Thoracic aorta (tissue), 2 donors: ENCODE data around the gene NUP210. TPM values are rescaled to one million over a fixed set of nuclear protein-coding genes. Genes with fewer than 3 reads are reported as not detected.

Experiments used
- ATAC-seq: fragments of 150-250 bp; one replicate; pipeline ENCODE4 v1.8.0; 2017; ENCODE audit warnings: low read depth; ENCODE audit not compliant: insufficient number of reproducible peaks, low FRiP score
- DNase-seq: peaks from one replicate; pipeline ENCODE4 v3.0.0-alpha.2; 2020; ENCODE audit warnings: low spot score
- H3K27ac ChIP-seq, 2 donors: fragments of 200-600 bp; sonication (generic); 1 replicate in 1 of 2; 2 replicates in 1 of 2; pipeline ENCODE4 v1.5.1; 2016; ENCODE audit warnings: mild to moderate bottlenecking in 2 of 2, moderate library complexity in 2 of 2
- H3K27me3 ChIP-seq: fragments of 200-600 bp; sonication (generic); replicated peaks from 2 replicates; pipeline ENCODE4 v1.6.0; 2016; ENCODE audit warnings: mild to moderate bottlenecking; ENCODE audit not compliant: insufficient read depth
- H3K36me3 ChIP-seq: fragments of 200-600 bp; sonication (generic); one replicate; pipeline ENCODE4 v1.5.1; 2016
- H3K4me1 ChIP-seq, 2 donors: fragments of 200-600 bp; sonication (generic); 1 replicate in 1 of 2; 2 replicates in 1 of 2; pipeline versions ENCODE4 v1.5.1 to v1.6.0; 2016; ENCODE audit warnings: low read depth in 2 of 2, mild to moderate bottlenecking in 1 of 2; ENCODE audit not compliant: control insufficient read depth in 1 of 2
- H3K4me3 ChIP-seq: fragments of 200-600 bp; sonication (generic); 2 replicates; pipeline ENCODE4 v1.5.1; 2016; ENCODE audit warnings: mild to moderate bottlenecking
- H3K9me3 ChIP-seq: fragments of 200-600 bp; sonication (generic); 2 replicates; pipeline ENCODE4 v1.5.1; 2016
- total RNA-seq, 2 donors: library from RNA; depleted of rRNA; stranded (reverse); fragments of >200 nt; gene quantifications; one replicate each; pipeline versions ENCODE4 v1.1.0 to v1.2.3, GENCODE V29; 2016
- TF ChIP-seq, protein P1 (sequence below): fragments of 200-600 bp; sonication (generic); IDR thresholded peaks from one replicate; pipeline ENCODE4 v1.5.1; 2019; ENCODE audit warnings: antibody characterized with exemption

The NUP210 gene
- total RNA-seq, 2 donors from 2014 or later: 3.7 to 4.3 TPM

- no peaks in the 10 kb centered on the region for H3K9me3 ChIP-seq
- no peak for ATAC-seq
- H3K27ac ChIP-seq: no peak overlapping the region
- H3K36me3 ChIP-seq: no peaks in the 10 kb centered on the region
- DNase-seq: no peak
- TF ChIP-seq, protein P1, sequence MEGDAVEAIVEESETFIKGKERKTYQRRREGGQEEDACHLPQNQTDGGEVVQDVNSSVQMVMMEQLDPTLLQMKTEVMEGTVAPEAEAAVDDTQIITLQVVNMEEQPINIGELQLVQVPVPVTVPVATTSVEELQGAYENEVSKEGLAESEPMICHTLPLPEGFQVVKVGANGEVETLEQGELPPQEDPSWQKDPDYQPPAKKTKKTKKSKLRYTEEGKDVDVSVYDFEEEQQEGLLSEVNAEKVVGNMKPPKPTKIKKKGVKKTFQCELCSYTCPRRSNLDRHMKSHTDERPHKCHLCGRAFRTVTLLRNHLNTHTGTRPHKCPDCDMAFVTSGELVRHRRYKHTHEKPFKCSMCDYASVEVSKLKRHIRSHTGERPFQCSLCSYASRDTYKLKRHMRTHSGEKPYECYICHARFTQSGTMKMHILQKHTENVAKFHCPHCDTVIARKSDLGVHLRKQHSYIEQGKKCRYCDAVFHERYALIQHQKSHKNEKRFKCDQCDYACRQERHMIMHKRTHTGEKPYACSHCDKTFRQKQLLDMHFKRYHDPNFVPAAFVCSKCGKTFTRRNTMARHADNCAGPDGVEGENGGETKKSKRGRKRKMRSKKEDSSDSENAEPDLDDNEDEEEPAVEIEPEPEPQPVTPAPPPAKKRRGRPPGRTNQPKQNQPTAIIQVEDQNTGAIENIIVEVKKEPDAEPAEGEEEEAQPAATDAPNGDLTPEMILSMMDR: no peak
- H3K27me3 ChIP-seq: no peaks in the 10 kb centered on the region
- H3K4me1 ChIP-seq: no peaks in the 10 kb centered on the region
- H3K4me3 ChIP-seq: no peak overlapping the region
These were observed 49.5 kb downstream of the NUP210 start for GRCh38 chr3:13370609-13371008.

DNA sequence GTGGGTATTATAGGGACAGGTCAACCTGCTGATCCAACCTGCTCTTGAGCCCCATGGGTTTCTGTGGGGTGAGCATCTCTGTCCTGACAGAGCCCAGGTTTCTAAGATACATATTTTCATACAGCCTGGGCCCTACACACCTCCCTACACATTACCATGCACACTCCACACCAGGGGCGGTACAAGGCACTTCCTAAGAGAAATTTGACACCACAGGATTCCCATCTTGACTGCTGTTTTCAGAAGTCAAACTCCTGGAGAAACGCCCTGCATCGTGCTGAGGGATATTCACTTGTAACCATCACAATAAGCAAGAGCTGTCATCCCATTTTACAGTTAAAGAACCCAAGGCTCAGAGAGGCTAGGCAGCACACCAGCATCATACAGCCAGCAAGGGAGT, 50.1 kb downstream of the NUP210 start:
- Histone ChIP-seq H3K36me3 (no peaks in the 10 kb centered on the region), H3K4me1 (no peaks in the 10 kb centered on the region), H3K27me3 (no peaks in the 10 kb centered on the region), H3K4me3 (no peak overlapping the region), H3K9me3 (no peaks in the 10 kb centered on the region), H3K27ac (no peak overlapping the region)
- DNase-seq (no peak), ATAC-seq (no peak)
- TF ChIP-seq, protein P1: no peak

DNA sequence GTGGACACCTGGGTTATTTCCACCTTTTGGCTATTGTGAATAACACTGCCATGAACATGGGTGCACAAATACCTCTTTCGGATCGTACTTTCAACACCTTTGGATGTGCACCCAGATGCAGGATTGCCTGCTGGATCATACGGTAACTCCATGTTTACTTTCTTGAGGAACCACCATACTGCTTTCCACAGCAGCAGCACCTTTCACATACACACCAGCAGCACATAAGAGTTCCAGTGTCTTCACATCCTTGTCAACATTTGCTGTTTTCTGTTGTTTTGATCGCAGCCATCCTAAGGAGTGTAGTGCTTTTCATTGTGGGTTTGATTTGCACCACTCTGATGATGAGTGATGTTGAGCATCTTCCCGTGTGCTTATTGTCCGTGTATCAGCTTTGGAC, 51.3 kb downstream of the NUP210 start:
- no peak overlapping the region for H3K4me3 ChIP-seq
- ATAC-seq (no peak), DNase-seq (no peak)
- H3K36me3 ChIP-seq: no peaks in the 10 kb centered on the region
- H3K4me1 ChIP-seq: no peaks in the 10 kb centered on the region
- TF ChIP-seq, protein P1: no peak
- H3K27me3 ChIP-seq: no peaks in the 10 kb centered on the region
- no peaks in the 10 kb centered on the region for H3K9me3 ChIP-seq
- H3K27ac ChIP-seq: no peak overlapping the region

DNA sequence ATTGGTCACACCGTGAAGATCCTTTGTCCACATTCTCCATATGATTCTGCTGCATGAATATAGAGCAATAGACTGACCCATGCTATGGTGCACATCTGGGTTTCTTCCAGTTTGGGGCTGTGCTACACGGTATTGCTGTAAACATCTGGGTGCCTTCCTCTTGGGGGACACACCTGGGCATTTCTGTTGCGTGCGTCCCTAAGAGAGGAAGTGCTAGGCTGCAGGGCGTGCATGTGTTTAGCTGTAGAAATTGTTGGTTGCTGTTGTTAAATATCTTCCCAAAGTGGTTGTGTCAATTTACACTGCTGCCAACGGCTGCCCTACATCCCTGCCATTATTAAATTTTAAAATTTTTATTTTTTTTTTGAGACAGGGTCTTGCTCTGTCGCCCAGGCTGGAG, 52.4 kb downstream of the NUP210 start:
- H3K36me3 ChIP-seq: no peaks in the 10 kb centered on the region
- DNase-seq (no peak), ATAC-seq (no peak)

DNA sequence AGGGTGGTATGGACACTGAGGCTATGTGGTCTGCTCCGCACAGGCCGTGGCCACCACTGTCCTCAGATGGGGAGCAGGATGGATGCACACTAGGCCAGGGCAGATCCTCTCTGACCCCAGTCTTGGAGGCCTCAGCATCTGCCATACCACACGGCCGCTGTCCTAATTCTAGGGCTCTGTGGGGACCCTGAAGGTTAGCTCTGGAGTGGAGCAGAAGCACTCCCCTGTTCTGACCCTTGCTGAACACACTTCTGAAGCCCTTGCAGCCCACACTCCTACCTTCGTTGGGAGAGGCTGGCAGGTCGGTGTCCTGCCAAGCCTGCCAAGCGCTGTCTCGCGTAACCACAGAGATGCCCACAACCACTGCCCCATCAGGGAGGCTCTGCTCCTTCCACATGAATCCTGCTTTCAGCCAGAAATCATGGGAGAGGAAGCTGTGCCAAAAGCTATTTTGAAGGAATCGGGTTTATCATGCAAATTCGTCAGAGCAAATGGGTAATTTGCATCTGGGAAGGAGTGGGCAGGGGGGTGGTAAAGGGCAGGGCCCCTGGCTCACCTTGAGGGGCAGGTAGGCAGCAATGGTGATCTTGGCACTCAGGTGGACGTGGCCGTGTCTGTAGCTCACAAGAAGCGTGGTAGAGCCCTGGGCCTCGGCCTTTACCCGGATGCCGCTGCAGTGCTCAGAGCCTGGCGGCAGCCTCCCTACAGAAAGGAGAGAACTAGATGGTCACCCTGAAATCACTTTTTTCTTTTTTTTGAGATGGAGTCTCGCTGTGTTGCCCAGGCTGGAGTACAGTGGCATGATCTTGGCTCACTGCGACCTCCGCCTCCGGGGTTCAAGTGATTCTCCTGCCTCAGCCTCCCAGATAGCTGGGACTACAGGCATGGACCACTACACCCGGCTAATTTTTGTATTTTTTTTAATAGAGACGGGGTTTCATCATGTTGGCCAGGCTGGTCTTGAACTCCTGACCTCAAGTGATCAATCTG, 54.4 kb downstream of the NUP210 start:
- ATAC-seq: no peak

More for the DNA sequence above, 52.4 kb downstream of the NUP210 start:
- Histone ChIP-seq H3K4me1 (no peaks in the 10 kb centered on the region), H3K9me3 (no peaks in the 10 kb centered on the region), H3K27me3 (no peaks in the 10 kb centered on the region), H3K27ac (no peak overlapping the region), H3K4me3 (no peak overlapping the region)
- TF ChIP-seq, protein P1: no peak

More for the DNA sequence above, 54.4 kb downstream of the NUP210 start:
- Histone ChIP-seq H3K4me3 (no peak overlapping the region), H3K27me3 (no peaks in the 10 kb centered on the region), H3K4me1 (no peaks in the 10 kb centered on the region), H3K27ac (no peak overlapping the region), H3K36me3 (no peaks in the 10 kb centered on the region), H3K9me3 (no peaks in the 10 kb centered on the region)
- DNase-seq: no peak
- TF ChIP-seq, protein P1: no peak
